CD4-positive, alpha-beta T cell treated with Interleukin-21 for 1 hour (primary cell): Measurements from ENCODE around the gene FOCAD.

Source experiments
- DNase-seq: peaks from one replicate; pipeline ENCODE4 v3.0.0-alpha.2; 2020

FOCAD gene

DNA sequence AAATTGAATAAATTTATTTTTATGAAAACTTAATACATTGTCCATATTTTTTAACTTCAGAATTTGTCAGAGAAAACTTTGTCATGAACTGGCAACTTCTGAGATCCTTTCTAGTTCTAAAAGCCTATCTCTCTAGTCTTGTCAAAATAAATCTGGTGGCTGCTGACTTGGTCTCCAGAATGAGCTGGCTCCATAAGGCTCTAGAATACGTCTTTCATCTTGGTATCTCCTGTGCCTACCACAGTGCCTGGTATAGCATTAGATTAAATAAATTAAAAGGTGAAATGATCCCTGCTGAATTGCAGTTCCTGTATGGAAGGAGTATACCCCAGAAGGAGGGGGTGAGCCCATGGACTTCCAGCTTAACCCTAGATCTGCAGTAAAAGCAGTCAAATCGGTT, 2.6 kb upstream of the FOCAD start:
- DNase-seq = no peak

DNA sequence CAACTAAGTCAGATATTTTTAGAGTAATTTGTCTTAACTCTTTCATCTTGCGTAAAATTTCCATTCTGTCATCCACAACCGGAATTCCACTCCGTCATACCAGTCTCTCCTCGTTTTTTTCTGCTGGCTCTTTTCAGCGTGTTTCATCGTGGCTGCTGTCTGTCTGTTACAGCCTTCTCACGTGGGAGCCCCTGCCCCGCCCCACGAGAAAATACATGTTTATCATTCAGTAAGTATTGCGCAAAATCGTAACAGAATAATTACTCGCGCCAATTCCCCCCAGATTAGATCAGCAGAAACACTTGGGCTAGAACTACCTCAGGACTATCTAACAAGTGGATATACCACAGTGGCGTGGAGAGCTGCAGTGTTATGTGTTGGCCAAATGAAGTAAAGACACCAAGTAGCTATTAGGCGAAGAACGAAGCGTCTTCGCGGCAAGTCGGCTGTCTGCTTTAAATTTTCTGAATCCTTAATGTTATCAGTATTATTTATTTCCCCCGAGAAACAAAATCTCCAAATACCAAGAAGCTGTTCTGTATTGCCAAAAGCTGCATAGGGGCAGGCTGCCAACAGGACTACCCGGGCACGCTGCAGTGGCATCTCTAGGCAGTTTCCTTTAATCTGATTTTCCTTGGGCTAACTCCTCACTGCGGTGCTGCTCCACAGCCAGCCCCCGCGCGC, 566 bp upstream of the FOCAD start:
- DNase-seq = peak; percentile 53

DNA sequence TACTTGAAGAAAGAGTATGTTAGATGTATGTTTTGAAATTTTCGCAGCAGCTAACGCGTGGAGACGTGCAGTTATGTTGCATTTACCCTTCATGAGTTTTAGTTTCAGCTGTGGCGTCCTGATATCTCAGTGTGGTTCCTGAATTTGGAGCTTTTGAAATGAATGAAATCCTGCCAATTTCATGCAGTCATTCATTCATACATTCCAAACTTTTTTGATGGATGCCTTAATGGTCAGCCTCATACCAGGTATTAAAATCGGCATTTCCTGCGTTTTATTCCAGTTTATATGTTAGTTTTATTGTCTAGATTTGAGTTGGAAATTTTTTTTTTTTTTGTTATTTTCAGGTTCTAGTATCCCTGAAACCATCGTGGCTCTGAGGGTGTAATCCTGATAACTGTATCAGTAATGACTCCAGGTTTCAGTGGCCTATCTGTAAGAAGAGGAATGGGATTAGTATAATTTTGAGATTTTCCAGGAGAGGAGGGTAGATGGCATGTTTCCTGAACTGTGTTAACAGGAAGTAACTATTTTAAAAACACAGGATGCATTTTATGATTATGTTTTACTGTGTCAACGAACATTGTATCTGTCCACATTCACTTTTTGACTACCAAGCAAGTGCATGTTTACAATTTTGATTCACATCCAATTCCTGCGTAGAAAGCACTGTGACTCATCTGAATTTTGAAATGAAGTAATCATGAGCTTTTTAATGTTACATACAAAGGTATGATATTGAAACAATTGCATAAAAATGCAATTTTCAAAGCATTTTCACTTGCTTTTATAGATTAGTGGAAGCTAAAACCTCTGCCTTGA, 1.0 kb downstream of the FOCAD start:
- DNase-seq = peak; percentile 4

DNA sequence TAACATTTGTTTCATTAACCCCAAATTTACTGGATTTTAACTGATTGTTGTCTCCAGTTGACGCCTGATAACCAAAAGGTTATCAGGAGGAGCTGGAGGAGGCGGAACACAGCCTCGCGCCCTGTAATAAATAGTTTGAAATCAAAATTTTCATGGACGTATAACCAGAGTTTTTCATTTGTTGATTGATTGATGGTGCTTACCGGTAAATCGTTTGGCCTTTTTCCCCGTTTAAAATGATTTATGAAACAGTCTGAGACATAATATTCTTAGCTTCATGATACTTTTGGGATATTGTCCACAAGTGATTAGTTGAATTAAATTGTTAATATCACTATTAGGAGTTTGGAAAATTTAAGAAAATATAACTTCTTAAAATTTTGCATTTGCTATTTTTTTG, 1.7 kb downstream of the FOCAD start:
- no peak for DNase-seq

DNA sequence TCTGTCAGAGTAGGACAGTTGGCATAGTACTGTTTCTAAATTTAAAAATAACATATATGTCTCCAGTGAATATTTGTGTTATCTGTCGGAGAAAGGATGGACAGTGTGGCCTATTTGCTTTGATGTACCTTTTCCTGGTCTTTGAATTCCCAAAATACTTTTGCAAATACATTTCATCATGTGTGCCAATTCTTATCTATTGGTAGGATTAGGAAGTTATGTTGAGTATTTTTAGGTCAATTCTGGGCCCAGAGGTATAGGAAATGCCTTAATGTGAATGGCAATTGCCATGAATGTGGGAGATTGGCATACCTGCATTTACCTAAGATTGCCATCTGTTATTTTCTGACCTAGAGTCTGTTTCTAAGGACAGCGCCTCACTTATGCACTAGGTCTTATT, 5.8 kb downstream of the FOCAD start:
- DNase-seq = no peak

DNA sequence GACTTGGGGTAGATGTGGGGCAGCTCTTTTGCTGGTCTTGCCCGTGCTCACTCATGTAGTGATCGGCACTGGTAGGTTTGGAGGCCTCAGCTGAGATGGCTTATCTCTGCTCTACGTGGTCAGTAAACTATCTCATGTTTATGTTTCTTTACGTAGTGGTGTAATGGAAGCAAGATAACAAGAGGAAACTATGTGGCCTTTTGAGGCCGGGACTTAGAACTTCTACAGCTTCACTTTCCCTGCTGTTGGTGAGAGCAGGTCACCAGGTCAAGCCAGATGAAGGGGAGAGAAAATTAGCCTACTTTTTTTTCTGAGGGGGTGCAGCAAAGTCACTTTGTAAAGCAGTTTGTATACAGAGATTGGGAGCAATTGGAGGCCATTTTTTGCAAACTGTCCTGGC, 8.5 kb downstream of the FOCAD start:
- no peak for DNase-seq

DNA sequence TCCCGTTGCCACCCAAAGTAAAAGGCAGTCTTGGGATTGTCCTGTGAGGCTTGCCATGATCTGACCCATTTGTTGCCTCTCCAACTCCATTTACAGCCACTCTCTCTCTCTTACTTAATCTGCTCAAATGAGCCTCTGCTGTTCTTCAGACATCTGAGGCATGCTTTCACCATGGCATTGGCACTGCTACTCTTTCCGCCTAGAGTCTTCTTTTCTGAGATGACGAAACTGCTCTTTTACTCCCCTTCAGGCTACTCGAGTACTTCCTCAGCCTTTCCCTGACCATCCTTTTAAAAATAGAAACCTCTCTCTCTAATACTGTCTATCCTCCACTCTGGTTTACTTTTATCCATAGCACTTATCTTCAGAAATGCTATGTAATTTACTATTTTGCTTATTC, 9.0 kb downstream of the FOCAD start:
- no peak for DNase-seq

DNA sequence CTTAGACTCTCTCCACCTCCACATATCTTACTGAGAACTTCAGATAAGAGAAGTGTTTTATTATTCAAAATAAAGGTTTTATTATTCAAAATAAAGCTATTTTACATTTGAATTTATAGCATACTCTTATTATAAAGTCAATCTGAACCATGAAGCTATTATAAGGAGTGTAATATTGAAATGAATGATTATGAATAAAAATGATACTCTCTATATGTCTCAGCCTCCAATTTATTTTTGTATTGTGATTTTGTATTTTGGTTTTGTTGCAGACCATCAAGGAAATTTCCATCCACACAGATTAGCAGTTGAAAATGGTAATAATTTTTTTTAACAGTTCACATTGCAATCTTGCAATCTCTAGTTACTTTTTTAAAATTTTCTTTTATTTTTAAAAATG, 10.2 kb downstream of the FOCAD start:
- DNase-seq = no peak

DNA sequence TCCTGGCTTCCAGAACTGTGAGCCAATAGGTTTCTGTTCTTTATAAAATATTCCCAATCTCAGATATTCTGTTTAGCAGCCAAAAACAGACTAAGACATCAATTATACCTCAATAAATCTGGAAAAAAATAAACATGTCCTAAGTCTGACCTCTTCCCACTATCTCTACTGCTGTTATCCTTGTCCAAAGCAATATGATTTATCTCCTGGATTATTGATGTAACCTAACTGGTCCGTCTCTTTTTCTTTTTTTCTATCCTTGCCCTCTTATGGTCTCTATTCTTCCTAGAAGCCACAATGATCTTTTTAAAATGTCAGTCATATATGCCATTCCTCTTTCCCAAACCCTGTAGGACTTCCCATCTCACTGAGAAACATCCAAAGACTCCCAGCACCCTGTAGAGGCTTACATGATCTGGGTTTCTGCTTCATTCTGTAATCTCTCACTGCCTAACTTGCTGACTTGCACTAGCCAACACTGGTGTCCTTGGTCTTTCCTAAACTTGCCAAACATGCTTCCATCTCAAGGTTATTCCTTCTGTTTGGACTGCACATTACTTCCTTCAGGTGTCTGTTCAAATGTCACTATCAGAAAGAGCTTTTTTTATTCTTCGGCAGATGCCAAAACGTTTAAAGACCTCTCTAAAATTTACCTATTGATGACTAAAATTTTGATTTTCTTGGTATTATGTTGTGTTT, 13.1 kb downstream of the FOCAD start:
- DNase-seq = no peak

DNA sequence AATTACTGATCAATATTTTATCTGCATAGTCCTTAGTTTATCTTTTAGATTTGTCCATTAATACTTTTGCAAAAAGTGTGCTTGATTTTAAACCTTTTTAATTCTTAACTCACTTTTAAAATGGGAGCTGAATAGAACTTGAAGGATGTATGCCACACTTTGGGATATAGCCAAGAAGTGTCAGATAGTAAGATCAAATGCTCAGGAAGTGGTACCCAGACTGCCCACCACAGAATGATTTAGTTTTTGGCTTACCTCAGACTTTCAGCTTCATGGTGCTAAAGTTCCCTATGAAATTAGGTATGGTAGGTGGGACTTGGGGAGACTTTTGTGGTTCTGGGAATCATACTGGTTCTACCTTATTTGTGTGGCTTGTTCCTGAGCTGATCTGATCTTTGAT, 14.7 kb downstream of the FOCAD start:
- DNase-seq = no peak

DNA sequence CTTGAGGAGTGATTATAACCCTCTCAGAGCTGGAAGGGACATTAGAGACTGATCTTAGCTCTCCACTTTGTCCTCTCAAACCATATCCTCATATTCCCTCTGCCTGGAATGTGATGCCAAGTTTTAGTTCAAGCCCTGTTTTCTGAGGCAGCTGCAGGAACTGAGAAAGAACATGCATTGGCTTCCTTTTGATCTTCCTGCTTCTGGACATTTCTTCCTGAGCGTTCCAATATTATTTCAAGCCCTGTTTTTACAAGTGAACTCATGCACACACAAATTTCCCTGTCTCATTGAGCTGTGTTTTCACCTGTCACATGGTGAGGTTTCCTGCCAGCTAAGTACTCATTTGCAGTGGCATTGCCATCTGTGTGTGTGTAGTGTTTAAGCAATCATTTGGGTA, 17.0 kb downstream of the FOCAD start:
- DNase-seq = no peak

DNA sequence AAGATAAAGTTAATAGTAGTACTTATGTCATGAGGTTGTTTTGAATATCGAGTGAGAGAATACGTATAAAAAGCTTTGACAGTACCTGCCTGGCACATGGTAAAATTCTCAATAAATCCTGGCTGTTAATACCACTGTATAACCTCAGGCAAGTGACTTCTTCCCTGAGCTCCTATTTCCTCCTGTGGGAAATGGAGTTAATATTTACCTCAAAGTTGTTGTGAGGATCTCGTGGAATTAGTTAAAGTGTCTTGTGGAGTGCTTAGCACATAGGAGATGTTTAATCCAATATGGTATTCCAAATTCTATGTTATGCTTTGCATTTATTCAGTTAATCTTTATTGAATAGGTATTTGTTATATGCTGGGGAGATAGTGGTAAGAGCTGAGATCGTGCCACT, 18.5 kb downstream of the FOCAD start:
- no peak for DNase-seq

DNA sequence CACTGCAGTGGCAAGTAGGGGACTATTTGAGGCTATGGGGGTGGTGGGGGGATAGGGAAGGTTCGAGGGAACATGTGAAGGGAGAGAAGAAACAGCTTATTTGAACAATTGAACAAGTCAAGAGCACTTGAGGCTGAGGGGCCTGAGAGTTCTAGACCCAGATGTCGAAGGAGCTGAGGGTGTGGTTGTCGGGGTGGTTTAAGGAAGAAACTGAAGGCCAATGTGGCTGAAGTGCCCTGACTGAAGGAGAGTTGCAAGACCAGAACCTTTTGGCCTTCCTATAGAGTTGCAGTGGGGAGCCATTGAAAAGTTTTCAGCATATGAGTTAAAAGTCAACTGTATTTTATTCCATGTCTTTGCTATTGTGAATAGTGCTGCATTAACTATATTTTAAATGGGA, 19.1 kb downstream of the FOCAD start:
- no peak for DNase-seq

DNA sequence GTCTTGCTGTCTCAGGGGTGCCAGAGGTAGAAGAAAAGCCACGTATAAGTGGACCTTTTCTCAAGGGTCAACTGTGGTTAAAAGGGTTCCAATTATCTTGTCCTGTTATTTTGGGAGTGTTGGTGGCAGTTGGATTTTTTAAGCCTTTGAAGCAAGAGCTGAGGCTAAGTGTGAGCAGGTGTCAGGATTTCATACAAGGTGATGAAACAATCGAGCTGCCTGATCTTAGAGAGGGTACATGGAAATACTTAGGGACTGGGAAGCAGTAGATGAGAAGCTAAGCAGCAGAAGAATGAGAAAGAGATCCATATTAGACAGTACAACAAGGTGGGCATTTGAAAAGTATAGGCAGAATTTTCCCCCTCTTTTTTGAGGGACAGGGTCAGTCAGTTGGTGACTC, 23.6 kb downstream of the FOCAD start:
- no peak for DNase-seq

DNA sequence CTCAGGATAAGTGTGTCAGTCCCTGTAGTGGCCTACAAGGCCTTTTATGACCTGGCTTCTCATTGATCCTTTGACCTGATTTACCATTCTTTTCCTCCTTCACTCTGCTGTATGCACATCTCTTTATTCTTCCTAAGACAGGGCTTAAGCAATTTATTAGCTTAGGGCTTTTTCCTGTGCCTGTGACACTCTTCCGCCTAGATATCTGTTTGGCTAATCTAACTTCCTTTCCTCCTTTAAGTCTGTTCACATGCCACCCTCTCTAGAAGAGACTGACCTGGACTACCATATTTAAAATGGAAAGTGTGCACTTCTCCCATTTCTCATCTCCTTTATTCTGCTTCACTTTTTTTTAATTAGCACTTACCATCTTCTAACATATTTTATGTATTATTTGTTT, 29.1 kb downstream of the FOCAD start:
- no peak for DNase-seq

DNA sequence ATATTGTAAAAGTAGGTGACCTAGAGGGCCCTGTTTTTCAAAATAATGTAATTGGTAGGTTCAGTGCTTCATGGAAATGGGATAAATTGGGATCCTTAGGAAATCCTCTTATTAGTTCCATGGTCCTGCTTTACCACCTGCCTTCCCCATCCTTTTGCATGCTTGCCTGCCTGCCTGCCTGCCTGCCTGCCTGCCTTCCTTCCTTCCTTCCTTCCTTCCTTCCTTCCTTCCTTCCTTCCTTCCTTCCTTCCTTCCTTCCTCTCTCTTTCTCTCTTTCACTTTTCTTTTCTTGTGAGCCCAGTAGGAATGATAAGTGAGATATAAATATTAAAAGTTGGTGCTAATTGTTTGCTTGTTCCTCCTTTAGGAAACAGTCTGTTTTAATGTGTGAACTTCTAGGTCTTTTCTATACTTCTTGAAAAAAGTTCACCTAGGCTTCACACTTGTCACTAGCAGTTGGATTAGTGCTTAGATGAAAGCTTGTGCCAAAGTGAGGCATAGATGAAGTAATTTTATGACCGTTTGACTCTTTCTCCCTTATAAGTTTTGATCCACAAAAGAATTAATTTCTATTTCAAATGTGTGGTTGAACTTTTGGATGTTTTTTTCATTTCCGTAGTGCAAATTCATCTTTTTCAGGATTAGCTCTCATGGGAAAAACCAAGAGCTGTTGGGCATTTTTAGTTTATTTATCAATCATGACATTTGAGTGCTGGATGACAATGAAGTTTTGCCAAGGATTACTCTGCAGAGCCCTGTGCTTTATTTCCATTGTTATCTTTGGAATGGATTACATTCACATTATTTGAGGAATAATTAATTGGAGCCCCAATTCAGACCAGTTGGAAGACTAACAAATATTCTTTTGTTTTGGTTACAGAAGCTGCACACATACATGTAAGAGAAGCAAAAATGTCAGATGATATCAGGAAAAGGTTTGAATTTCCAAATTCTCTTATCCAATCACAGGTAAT, 30.7 kb downstream of the FOCAD start:
- no peak for DNase-seq

DNA sequence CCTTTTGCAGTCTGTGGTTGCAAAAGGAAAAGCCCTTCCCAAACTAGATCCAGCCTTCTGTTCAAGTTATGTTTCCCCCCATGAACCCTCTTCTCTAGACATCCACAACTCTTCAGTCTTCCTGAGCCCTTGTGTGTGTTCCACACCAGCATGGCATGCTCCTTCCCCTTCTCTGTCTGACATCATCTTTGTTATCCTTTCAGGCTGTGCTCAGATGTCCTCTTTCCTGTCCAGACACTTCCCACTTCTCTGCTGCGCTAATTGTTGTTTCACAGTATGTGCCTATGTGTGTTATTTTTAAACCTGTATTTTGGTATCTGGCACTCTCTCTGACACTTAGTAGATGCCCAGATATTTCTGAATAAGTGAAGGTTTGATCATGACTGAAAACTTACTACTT, 38.2 kb downstream of the FOCAD start:
- DNase-seq = no peak

DNA sequence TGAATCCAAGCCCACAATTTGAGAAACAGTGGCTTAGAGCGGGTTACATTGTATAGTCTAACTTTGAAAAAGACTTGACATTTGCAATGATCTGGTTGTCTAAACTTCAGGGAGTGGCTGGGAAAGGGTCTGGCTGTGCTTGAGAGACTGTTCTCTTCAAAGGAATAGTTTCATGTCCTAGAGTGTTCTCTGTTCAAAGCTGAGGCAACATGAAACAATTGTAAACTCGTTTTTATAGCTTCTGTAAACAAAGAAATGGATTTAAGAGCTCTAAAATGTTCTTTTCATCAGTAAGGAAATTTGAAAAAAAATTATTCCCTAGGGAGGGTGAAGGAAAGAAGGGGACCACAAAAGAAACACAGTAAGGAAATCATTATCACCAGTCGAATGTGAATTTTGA, 41.6 kb downstream of the FOCAD start:
- no peak for DNase-seq

DNA sequence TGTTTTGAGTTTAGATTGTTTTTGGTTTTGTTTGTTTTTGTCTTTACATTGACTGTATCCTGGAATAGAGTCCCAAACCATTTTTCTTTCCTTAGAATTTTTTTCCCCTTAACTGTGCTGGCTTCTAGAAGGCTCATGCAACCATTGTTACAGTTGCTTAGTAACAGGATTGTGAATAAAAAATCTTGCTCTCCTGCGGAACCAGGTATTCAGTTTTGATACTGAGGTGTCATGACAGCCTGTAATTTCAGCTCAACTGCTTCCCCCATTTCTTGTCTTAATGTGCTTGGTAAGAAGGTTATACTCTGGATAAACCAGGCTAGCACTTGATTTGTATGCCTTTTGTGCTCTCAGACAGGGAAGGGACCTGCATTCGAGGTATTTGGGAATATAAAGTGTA, 42.1 kb downstream of the FOCAD start:
- no peak for DNase-seq

DNA sequence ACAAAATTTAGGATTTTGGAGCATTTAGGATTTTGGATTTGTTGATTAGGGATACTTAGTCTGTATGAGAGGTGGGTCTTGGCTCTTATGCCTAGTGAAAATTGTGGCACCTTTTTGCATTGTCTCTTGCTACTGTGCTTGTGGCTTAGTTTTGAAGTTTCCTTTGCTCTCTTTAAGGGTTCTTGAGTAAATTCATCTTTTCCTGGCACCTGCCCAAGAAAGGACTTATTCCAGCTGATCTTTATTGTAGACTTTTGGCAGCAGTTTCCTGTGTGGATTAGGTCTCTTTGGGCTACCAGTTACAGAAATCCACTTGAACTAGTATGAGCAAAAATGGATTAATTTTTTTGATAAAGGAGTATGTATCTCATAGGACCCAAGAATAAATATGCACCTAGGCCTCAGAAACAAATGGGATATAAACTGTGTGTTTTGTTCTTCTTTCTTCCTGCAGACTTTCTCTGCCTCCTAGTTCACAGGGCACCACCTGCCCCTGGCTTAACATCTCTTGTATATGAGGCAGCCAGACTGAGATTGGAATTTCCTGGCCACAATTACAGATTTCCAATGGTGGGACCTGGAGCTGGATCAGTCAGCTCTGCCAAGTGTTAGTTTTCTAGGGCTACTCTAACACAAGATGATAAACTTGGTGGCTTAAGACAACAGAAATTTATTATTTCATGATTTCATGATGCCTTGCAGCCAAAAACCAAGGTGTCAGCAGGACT, 44.6 kb downstream of the FOCAD start:
- no peak for DNase-seq

DNA sequence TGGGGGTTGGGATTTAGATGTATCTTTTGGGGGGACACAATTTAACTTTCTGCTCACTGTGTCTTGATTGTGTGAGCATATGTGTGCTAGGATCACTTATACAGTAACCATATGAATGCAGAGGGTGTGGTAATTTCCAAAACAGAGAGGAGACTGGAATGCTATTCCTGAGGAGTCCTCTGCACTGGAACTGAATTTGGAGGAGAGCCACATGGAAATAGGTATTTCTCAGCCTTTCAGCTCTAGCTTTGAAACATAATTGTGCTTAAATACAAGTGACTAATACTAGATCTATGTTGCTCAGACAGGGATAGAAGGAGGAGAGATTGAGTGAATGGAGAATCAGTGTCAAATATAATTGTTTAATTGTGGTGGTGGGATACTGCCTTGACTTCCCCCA, 45.5 kb downstream of the FOCAD start:
- DNase-seq = no peak

DNA sequence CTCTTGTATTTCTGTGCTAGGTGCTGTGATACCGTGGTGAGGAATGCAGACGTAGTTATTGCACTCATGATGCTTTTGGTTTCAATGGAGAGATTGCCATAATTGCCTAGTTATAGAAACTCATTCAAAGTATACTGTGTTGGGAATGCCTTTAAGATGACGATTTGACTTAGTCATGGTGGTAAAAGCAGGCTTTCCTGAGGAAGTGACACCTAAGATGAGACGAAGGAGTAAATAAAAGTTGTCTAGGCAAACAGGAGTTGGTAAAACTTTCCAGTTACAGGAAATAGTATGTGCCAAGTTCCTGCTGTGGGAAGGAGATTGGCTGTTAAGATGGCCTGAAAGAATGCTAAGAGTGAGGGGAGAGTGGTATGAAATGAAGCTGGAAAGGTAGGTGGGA, 48.1 kb downstream of the FOCAD start:
- no peak for DNase-seq
